NB4 (cell line): ENCODE measurements around the gene KAT8.

Source experiments
- DNase-seq: peaks from one replicate; pipeline ENCODE4 v3.0.0; 2010; ENCODE audit warnings: low read depth
- H3K4me3 ChIP-seq: one replicate; pipeline ENCODE4 v1.5.1; 2011; ENCODE audit warnings: mild to moderate bottlenecking, low read depth, low read length, moderate library complexity
- CTCF ChIP-seq: IDR thresholded peaks from one replicate; pipeline ENCODE4 v1.5.1; 2012; ENCODE audit warnings: low read depth, low read length
- MYC ChIP-seq: IDR thresholded peaks from 2 replicates; pipeline ENCODE4 v1.6.1; 2011; ENCODE audit warnings: low read depth, low read length
- POLR2A ChIP-seq: IDR thresholded peaks from 2 replicates; pipeline ENCODE4 v1.6.1; 2011; ENCODE audit warnings: mild to moderate bottlenecking; ENCODE audit not compliant: insufficient read length; ENCODE audit errors: extremely low read depth
- TF ChIP-seq, protein P1 (sequence below): IDR thresholded peaks from 2 replicates; pipeline ENCODE4 v1.6.1; 2011; ENCODE audit warnings: low read depth, low read length

The KAT8 gene

GRCh38 chr16:31145398-31145990, 28.0 kb downstream of the KAT8 start:
- H3K4me3 ChIP-seq, result no peak overlapping the region
- TF ChIP-seq CTCF (no peak), POLR2A (no peak), MYC (no peak)
- TF ChIP-seq, protein P1, sequence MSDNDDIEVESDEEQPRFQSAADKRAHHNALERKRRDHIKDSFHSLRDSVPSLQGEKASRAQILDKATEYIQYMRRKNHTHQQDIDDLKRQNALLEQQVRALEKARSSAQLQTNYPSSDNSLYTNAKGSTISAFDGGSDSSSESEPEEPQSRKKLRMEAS, result no peak
- DNase-seq, result no peak

- DNase-seq, result no peak
- no peak overlapping the region for H3K4me3 ChIP-seq
- TF ChIP-seq CTCF (no peak), POLR2A (no peak), MYC (no peak)
- TF ChIP-seq, protein P1, result no peak
Measured at GRCh38 chr16:31147574-31147973, 30.1 kb downstream of the KAT8 start.

DNA sequence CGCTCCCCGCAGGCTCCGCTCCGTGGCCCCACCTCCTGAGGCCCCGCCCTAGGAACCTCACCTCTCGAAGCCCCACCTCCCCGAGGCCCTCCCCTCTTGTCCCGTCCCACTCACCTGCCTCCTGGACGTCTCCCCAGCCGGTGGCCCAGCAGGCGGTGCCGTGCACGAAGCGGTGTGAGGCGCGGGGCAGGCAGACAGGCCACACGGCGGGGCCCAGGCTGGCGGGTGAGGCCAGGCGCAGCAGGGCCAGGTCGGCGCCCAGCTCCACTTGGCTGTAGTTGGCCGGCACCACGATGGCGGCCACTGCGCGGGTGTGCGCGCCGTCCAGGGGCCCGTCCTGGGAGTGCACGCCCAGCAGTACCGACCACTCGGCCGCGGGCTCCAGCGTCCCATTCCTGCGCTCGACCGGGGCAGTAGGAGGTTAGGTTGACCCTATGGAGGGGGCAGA, 30.8 kb downstream of the KAT8 start:
- TF ChIP-seq, protein P1, result no peak
- no peak for TF ChIP-seq CTCF
- TF ChIP-seq POLR2A, result no peak
- no peak for TF ChIP-seq MYC
- H3K4me3 ChIP-seq, result no peak overlapping the region
- DNase-seq, result no peak

- no peak for DNase-seq
- H3K4me3 ChIP-seq, result no peak overlapping the region
- TF ChIP-seq, protein P1, result no peak
- TF ChIP-seq CTCF (no peak), MYC (no peak)
Measured at GRCh38 chr16:31148896-31149295, 31.4 kb downstream of the KAT8 start.

DNA sequence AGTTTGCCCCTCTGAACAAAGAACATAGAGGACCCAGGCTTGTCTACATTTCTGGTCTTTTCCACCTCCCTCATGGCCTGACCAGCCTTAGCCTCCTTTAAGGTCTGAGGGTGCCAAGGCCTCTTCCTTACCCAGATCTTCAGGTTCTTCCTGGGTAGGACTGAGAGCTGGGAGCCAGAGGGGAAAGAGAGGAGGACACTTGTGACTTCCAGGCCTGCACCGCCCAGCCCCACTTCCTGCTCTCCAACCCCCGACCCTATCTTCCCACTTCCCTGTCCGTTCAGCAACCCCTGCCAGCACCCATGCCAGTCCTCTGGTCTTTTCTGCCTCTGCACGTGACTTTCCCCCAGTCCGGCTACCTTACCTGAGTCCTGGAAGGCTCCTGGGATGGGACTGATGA, 31.9 kb downstream of the KAT8 start:
- DNase-seq, result no peak
- no peak overlapping the region for H3K4me3 ChIP-seq
- TF ChIP-seq POLR2A (no peak), MYC (no peak), CTCF (no peak)
- TF ChIP-seq, protein P1, result no peak
